HepG2 (cell line): ENCODE measurements around the gene ROMO1. TPM values are rescaled to one million over a fixed set of nuclear protein-coding genes. Genes with fewer than 3 reads are reported as not detected.
A peak's percentile ranks its signal among the peaks of the same experiment; 100 is the strongest.

Source experiments
- AKNA ChIP-seq: sonication (generic); formaldehyde crosslinking; IDR thresholded peaks from 2 replicates; pipeline ENCODE4 v1.4.0; 2020; ENCODE audit warnings: missing genetic modification reagents, borderline replicate concordance
- ARHGAP35 ChIP-seq: sonication (generic); formaldehyde crosslinking; IDR thresholded peaks from 2 replicates; pipeline ENCODE4 v1.9.0; 2022; ENCODE audit warnings: mild to moderate bottlenecking, inconsistent platforms, moderate library complexity, missing genetic modification reagents, borderline replicate concordance
- ARNT2 ChIP-seq: sonication (generic); formaldehyde crosslinking; IDR thresholded peaks from 2 replicates; pipeline ENCODE4 v1.8.0; 2022; ENCODE audit warnings: mild to moderate bottlenecking, low read depth, missing genetic modification reagents, moderate library complexity
- MAF1 ChIP-seq: sonication (generic); formaldehyde crosslinking; IDR thresholded peaks from 2 replicates; pipeline ENCODE4 v1.5.0; 2020; ENCODE audit warnings: missing genetic modification reagents, borderline replicate concordance
- MED1 ChIP-seq: sonication (generic); formaldehyde crosslinking; IDR thresholded peaks from 2 replicates; pipeline ENCODE4 v1.4.0; 2020; ENCODE audit warnings: missing genetic modification reagents
- NCOR1 ChIP-seq: fragments of 200-600 bp; sonication (generic); IDR thresholded peaks from 2 replicates; pipeline ENCODE4 v1.7.0; 2017; ENCODE audit warnings: antibody characterized with exemption, low read length, borderline replicate concordance
- NFYC ChIP-seq: IDR thresholded peaks from 2 replicates; pipeline ENCODE4 v1.6.1; 2016; ENCODE audit warnings: missing genetic modification reagents, missing compliant biosample characterization
- PHF21A ChIP-seq: sonication (generic); formaldehyde crosslinking; IDR thresholded peaks from 2 replicates; pipeline ENCODE4 v1.5.0; 2020; ENCODE audit warnings: mild to moderate bottlenecking, missing genetic modification reagents
- ZBTB8A ChIP-seq: sonication (generic); formaldehyde crosslinking; IDR thresholded peaks from 2 replicates; pipeline ENCODE4 v1.4.0; 2020; ENCODE audit warnings: mild to moderate bottlenecking, low read depth, missing genetic modification reagents, borderline replicate concordance
- ZNF317 ChIP-seq: sonication (generic); formaldehyde crosslinking; IDR thresholded peaks from 2 replicates; pipeline ENCODE4 v1.5.0; 2020; ENCODE audit warnings: mild to moderate bottlenecking, missing genetic modification reagents
- ZNF562 ChIP-seq: sonication (generic); formaldehyde crosslinking; IDR thresholded peaks from 2 replicates; pipeline ENCODE4 v1.8.0; 2022; ENCODE audit warnings: missing genetic modification reagents, borderline replicate concordance
- ZNF580 ChIP-seq: IDR thresholded peaks from 2 replicates; pipeline ENCODE4 v1.6.1; 2016; ENCODE audit warnings: low read depth, borderline replicate concordance
- ZNF724P ChIP-seq: sonication (generic); formaldehyde crosslinking; IDR thresholded peaks from 2 replicates; pipeline ENCODE4 v1.8.0; 2022; ENCODE audit warnings: missing genetic modification reagents, borderline replicate concordance
- ZNF766 ChIP-seq: sonication (generic); formaldehyde crosslinking; IDR thresholded peaks from 2 replicates; pipeline ENCODE4 v1.5.0; 2020; ENCODE audit warnings: missing genetic modification reagents, borderline replicate concordance
- ZNF768 ChIP-seq: sonication (generic); formaldehyde crosslinking; IDR thresholded peaks from 2 replicates; pipeline ENCODE4 v1.4.0; 2020; ENCODE audit warnings: missing genetic modification reagents
- polyA plus RNA-seq, 8 experiments: library from polyadenylated mRNA; depleted of rRNA in 3 of 8; stranded (reverse) in 7 of 8; unstranded in 1 of 8; fragments of >200 nt; fragmentation: Illumina TruSeq in 4 of 8; extraction: Trizol in 4 of 8; gene quantifications; 2 replicates each; pipeline versions ENCODE4 v1.2.1 to v1.2.3, GENCODE V29; 2011 to 2016; ENCODE audit warnings: low read depth in 4 of 8, missing spikeins in 1 of 8, mixed read lengths in 1 of 8; ENCODE audit not compliant: insufficient read depth in 1 of 8
- total RNA-seq, 5 experiments: library from RNA; depleted of rRNA; stranded (reverse); fragments of >200 nt; fragmentation: Illumina TruSeq; extraction: Trizol; gene quantifications; 2 replicates each; pipeline ENCODE4 v1.2.3, GENCODE V29; 2016; ENCODE audit warnings: low read depth in 1 of 5
- TF ChIP-seq, protein P1 (sequence below): sonication (generic); formaldehyde crosslinking; IDR thresholded peaks from 2 replicates; pipeline ENCODE4 v1.5.0; 2020; ENCODE audit warnings: missing genetic modification reagents
- TF ChIP-seq, protein P2 (sequence below): sonication (generic); formaldehyde crosslinking; IDR thresholded peaks from 2 replicates; pipeline ENCODE4 v1.8.0; 2022; ENCODE audit warnings: mild to moderate bottlenecking, missing genetic modification reagents, borderline replicate concordance

ROMO1 gene
- total and polyA plus RNA-seq, 2 of the 13 experiments (the other 11 are each of a cell fraction or from before 2014, with no cell fraction given): 636 to 755 TPM

DNA sequence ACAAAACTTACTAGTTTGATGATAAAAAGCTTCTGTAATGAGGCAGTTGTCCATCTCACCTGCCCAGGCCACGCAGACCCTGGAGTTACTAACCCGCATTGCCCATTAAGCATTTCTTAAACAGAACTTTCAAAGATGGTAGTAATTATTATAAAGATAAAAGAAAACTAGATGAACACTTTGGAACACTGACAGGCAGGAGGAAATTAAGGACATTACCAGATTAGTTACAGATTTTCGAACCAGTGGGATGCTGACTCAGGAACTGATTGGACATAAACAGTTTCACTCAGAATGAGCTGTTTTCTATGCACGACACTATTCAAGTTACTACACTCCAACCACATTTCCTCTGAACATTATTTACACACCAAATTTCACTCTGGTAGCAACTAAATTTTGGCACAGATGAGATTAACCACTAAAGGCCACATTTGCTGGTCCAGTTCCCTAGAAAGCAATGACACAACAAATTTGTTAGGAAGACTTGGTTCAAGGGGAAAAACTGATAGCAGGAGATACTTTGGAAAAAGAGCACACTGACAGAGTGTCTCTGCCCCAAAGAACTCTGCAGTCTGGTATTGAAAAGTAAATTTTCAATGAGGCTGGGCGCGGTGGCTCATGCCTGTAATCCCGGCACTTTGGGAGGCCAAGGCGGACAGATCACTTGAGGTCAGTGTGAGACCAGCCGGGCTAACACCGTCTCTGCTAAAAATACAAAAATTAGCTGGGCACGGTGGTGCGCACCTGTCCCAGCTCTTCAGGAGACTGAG is 3.0 kb downstream of the ROMO1 start (continued):
- TF ChIP-seq NFYC (CRISPR knock-in tag): no peak
- TF ChIP-seq, protein P1, sequence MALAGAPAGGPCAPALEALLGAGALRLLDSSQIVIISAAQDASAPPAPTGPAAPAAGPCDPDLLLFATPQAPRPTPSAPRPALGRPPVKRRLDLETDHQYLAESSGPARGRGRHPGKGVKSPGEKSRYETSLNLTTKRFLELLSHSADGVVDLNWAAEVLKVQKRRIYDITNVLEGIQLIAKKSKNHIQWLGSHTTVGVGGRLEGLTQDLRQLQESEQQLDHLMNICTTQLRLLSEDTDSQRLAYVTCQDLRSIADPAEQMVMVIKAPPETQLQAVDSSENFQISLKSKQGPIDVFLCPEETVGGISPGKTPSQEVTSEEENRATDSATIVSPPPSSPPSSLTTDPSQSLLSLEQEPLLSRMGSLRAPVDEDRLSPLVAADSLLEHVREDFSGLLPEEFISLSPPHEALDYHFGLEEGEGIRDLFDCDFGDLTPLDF: 0 out of 2 replicates have a peak, but pooled peaks have one; percentile 24
- no peak for TF ChIP-seq ZBTB8A (CRISPR knock-in tag)
- peak; percentile 61; the same call in 1 of the 2 replicates for TF ChIP-seq ZNF562 (CRISPR knock-in tag)
- TF ChIP-seq ZNF768 (CRISPR knock-in tag): peak; percentile 53
- no peak for TF ChIP-seq NCOR1
- TF ChIP-seq ZNF317 (CRISPR knock-in tag): no peak
- TF ChIP-seq, protein P2, sequence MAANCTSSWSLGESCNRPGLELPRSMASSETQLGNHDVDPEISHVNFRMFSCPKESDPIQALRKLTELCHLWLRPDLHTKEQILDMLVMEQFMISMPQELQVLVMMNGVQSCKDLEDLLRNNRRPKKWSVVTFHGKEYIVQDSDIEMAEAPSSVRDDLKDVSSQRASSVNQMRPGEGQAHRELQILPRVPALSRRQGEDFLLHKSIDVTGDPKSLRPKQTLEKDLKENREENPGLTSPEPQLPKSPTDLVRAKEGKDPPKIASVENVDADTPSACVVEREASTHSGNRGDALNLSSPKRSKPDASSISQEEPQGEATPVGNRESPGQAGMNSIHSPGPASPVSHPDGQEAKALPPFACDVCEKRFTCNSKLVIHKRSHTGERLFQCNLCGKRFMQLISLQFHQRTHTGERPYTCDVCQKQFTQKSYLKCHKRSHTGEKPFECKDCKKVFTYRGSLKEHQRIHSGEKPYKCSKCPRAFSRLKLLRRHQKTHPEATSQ: peak; percentile 52; the same call in 1 of the 2 replicates
- TF ChIP-seq MAF1: no peak
- TF ChIP-seq MED1: peak; percentile 37; the same call in 1 of the 2 replicates
- TF ChIP-seq ZNF766: no peak
- TF ChIP-seq ZNF724P (CRISPR knock-in tag): peak; percentile 55; the same call in 1 of the 2 replicates
- TF ChIP-seq PHF21A (CRISPR knock-in tag): no peak
- TF ChIP-seq AKNA: 0 out of 2 replicates have a peak, but pooled peaks have one; percentile 33
- peak; percentile 70; the same call in 1 of the 2 replicates for TF ChIP-seq ARNT2
- no peak for TF ChIP-seq ARHGAP35 (CRISPR knock-in tag)
- TF ChIP-seq ZNF580 (CRISPR knock-in tag): 0 out of 2 replicates have a peak, but pooled peaks have one; percentile 30
